ENCODE measurements around the gene NHP2.
A peak's percentile ranks its signal among the peaks of the same experiment; 100 is the strongest.
"Not testable (repeated sequence)": the region's sequence is repeated elsewhere in the genome, so short reads cannot be mapped to it uniquely, and the experiment has no call there.

Gene NHP2

GRCh38 chr5:178170455-178170854 is 16.8 kb upstream of the NHP2 start:
- DNase-seq, result no peak

DNA sequence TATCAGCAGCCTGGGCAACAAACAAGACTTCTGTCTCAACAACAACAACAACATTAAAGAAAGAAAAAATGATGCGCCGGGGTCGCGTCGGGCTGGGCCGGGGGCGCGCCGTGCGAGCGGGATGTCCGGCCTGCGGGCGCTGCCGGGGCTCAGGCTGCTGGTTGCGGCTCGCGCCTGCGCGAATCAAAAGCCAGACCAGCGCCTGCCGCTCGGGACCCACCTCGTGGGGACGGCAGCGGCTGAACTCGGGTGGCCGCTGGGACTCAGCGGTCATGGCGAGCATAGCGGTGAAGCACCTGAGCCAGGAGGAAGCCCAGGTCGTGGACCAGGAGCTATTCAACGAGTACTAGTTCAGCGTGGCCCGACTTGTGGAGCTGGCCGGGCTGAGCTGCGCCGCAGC is 11.9 kb upstream of the NHP2 start:
- no peak for DNase-seq

GRCh38 chr5:178163772-178164735 is 10.4 kb upstream of the NHP2 start:
- peak; percentile 78 for DNase-seq

GRCh38 chr5:178162481-178162880 is 8.8 kb upstream of the NHP2 start:
- DNase-seq, result no peak

DNA sequence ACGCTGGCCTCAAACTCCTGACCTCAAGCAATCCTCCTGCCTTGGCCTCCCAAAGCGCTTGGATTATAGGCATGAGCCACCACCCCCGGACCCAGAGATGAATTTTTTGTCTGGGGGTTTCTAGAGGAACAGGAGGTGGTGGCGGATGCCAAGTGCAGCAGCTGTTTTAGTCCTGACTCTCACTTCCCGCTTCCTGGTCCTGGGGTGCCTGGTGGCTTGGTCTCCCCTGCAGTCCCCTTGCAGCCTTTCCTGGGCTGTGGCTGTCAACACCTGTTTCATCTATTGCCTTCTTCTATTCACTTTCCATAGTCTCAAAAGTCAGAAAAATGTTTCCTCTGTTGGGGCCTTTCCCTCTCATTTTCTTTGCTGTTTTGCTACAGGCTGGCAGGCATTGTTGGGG is 6.5 kb upstream of the NHP2 start:
- DNase-seq, result no peak

GRCh38 chr5:178155065-178155464 is 1.4 kb upstream of the NHP2 start:
- no peak for DNase-seq

DNA sequence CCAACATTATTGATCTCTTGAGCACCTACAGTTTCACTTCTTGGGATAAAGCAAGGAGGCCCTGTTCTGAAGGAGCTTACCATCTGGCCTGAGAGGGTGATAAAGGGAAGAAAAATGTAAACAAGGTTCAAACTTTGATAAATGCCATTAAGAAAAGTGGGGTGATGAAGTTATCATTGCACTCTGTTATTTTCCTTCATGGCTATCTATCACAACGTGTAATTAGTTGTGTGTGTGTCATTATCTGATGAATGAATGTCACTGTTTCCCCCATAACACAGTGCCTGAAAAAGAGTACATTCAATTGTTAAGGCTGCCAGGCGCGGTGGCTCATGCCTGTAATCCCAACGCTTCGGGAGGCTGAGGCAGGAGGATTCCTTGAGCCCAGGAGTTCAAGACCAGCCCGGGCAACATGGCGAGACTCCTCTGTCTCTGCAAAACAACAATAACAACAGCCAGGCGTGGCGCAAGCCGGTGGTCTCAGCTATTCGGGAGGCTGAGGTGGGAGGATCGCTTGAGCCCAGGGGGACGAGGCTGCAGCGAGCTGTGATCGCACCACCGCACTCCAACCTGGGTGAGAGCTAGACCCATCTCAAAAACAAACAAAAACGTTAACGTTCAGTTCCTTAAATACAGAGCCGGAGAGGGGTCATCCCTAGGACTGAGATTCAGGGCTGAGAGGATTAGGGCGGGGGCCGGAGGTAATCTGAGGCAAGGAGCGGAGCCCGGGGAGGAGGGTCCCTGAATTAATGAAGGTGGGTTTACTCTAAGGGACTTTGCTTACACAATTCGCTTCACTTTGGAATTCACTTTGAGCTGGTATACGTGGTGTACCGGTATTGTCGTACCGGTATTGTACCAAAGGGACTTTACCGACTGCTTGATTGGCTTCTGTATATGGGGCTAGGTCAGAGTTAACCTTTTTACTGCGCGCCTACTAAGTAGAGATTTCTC is 917 bp downstream of the NHP2 start:
- DNase-seq, result no peak

GRCh38 chr5:178150977-178151734 is 2.5 kb downstream of the NHP2 start:
- no peak for DNase-seq

GRCh38 chr5:178149199-178149932 is 4.3 kb downstream of the NHP2 start:
- no peak for DNase-seq

DNA sequence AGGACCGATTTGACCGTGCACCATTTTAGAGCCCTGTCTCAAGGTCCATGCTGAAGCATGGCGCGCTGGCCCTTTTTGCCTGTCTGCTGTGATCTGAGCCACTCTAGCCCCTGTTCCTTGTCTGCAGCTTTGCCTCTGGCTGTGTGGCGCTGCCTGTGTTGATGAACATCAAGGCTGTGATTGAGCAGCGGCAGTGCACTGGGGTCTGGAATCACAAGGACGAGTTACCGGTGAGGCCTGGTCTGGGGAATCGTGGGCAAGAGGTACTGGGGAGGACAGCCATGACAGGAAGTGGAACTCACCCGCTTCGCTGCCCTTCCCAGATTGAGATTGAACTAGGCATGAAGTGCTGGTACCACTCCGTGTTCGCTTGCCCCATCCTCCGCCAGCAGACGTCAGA is 6.3 kb downstream of the NHP2 start:
- DNase-seq, result no peak

- peak; percentile 14 for DNase-seq
These were observed 7.5 kb downstream of the NHP2 start for GRCh38 chr5:178145965-178146820.

- no peak for DNase-seq
These were observed 9.8 kb downstream of the NHP2 start for GRCh38 chr5:178143901-178144300.

DNA sequence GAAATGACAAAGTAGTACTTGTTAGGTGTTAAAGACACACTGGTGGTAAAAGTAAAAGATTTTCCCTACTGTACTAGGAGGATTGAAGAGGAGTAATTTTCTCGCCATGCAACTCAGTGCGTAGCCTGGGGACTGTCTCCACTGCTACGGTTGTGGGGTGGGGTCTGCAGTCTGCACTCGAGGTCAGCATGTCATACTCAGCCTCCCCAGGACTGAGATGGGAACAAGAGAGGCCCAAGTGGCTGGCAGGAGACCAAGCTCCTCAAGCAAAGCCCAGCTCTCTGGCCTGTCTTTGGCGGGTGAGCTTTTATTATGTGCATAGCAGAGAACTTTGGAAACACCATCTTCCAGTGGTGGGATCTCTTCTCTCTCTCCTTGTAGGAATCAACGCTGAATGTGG is 10.4 kb downstream of the NHP2 start:
- DNase-seq, result no peak

GRCh38 chr5:178142642-178143041 is 11.0 kb downstream of the NHP2 start:
- DNase-seq, result no peak

- DNase-seq, result no peak
These were observed 12.1 kb downstream of the NHP2 start for GRCh38 chr5:178141550-178141949.

GRCh38 chr5:178137991-178138390 is 15.7 kb downstream of the NHP2 start:
- no peak for DNase-seq

GRCh38 chr5:178136990-178137389 is 16.7 kb downstream of the NHP2 start:
- DNase-seq, result no peak

GRCh38 chr5:178131446-178131996 is 22.2 kb downstream of the NHP2 start:
- no peak for DNase-seq

DNA sequence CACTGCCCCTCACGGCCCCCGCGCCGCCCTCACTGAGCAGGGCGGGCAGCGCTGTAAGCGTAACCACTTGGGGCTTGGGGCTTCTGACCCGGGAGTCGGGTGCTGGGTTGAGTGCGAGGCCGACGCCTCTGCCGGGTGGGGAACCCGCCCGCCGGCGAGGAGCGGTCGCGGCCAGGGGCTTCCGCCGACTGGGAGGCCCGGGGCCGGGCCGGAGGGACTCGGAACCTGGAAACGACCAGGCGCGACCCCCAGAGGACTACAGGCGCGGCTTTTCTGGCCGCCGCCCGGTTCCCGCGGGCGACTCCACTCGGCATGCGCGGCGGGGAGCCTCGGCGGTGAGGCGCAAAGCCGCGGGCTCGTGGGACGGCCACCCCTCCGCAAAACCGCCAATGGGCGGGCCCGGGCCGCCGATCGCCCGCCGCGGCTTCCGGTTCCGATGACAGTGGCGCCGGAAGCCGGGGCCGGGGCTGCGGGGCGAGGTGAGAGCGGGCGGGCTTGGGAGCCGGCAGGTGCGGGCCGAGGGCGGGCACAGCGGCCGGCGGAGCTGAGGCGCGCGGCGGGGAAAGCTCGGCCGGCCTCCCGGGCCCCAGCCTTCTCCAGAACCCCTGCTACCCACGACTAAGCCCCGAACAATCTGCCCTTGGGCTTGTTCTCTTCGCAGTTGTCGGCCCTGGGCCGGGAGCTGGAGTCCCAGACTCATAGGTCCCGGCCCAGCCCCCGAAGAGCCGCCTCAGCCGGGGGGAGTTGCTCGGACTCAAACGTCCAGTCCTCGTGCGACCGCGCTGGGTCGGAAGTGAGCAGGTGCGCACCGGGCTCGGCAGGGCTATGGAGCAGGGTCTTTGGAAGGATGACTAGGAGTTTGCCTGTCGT is 22.9 kb downstream of the NHP2 start, which contains the start of gene RMND5B:
TSS of gene RMND5B (plus strand) at position 439 of the 870 bp plus-strand sequence. CDS start 7,106 bp downstream, outside the sequence.
- peak; percentile 82 for DNase-seq

- not testable (repeated sequence) for DNase-seq
These were observed 23.5 kb downstream of the NHP2 start for GRCh38 chr5:178130234-178130575.
